Tibial nerve (tissue), 4 donors: ENCODE measurements around the gene HK3. TPM values are rescaled to one million over a fixed set of nuclear protein-coding genes. Genes with fewer than 3 reads are reported as not detected.

Experiments
- DNase-seq, 2 donors: peaks; one replicate each; pipeline ENCODE4 v3.0.0-alpha.2; 2019; ENCODE audit warnings: low spot score in 2 of 2
- H3K27ac ChIP-seq, 4 donors: fragments of 200-600 bp; sonication (generic) in 3 of 4; one replicate each; pipeline ENCODE4 v1.5.1; 2017 to 2019; ENCODE audit warnings: mild to moderate bottlenecking in 1 of 4
- H3K27me3 ChIP-seq, 2 donors: fragments of 200-600 bp; sonication (generic) in 1 of 2; one replicate each; pipeline versions ENCODE4 v1.5.1 to v1.6.0; 2017 to 2019
- H3K36me3 ChIP-seq, 3 donors: fragments of 200-600 bp; sonication (generic); one replicate each; pipeline ENCODE4 v1.5.1; 2018 to 2019
- H3K4me1 ChIP-seq, 4 donors: fragments of 200-600 bp; sonication (generic) in 3 of 4; one replicate each; pipeline ENCODE4 v1.5.1; 2017 to 2019
- H3K4me3 ChIP-seq, 4 donors: fragments of 200-600 bp; sonication (generic) in 3 of 4; one replicate each; pipeline ENCODE4 v1.5.1; 2017 to 2019; ENCODE audit warnings: mild to moderate bottlenecking in 1 of 4, moderate library complexity in 1 of 4
- H3K9me3 ChIP-seq, 4 donors: fragments of 200-600 bp; sonication (generic) in 3 of 4; one replicate each; pipeline ENCODE4 v1.5.1; 2017 to 2019
- CTCF ChIP-seq, 5 experiments: fragments of 200-600 bp in 3 of 5; fragments of 450-650 bp in 2 of 5; sonication (generic) in 3 of 5; IDR thresholded peaks; one replicate each; pipeline ENCODE4 v1.5.1; 2016 to 2019; ENCODE audit warnings: antibody characterized with exemption in 5 of 5, mild to moderate bottlenecking in 3 of 5, moderate library complexity in 2 of 5
- EP300 ChIP-seq, 2 donors: sonication (generic); formaldehyde crosslinking; IDR thresholded peaks; one replicate each; pipeline ENCODE4 v1.6.1; 2017; ENCODE audit warnings: antibody characterized with exemption in 2 of 2, mild to moderate bottlenecking in 1 of 2
- POLR2A ChIP-seq, 2 donors: fragments of 450-650 bp; IDR thresholded peaks; one replicate each; pipeline ENCODE4 v1.6.1; 2017; ENCODE audit warnings: antibody characterized with exemption in 2 of 2, mild to moderate bottlenecking in 2 of 2, moderate library complexity in 2 of 2
- WGBS, 2 donors: methylation state at CpG; one replicate each; pipeline ENCODE4 v1.1.5; 2018; 5-methylcytosine and 5-hydroxymethylcytosine counted together
- total RNA-seq, 4 donors: library from RNA; depleted of rRNA; stranded (reverse); fragments of >200 nt; gene quantifications; one replicate each; pipeline ENCODE4 v1.1.0, GENCODE V29; 2016

HK3 gene
- total RNA-seq, 4 donors from 2014 or later = 6.7 to 24.0 (median 15.0) TPM

GRCh38 chr5:176888016-176888864 is 10.9 kb downstream of the HK3 start:
- Histone ChIP-seq H3K36me3 (no peaks in the 10 kb centered on the region), H3K4me1 (no peaks in the 10 kb centered on the region), H3K9me3 (no peaks in the 10 kb centered on the region), H3K27ac (no peak overlapping the region), H3K27me3 (no peaks in the 10 kb centered on the region), H3K4me3 (no peak overlapping the region)
- no peak for TF ChIP-seq CTCF (IDR thresholded peaks at IDR 0.05)
- TF ChIP-seq POLR2A (IDR thresholded peaks at IDR 0.05) = no peak
- TF ChIP-seq EP300 (IDR thresholded peaks at IDR 0.05) = no peak
- DNase-seq = no peak
- 87% methylated on average over 27 of the region's 27 CpGs for WGBS, 2 donors

- Histone ChIP-seq H3K36me3 (no peaks in the 10 kb centered on the region), H3K27ac (no peak overlapping the region), H3K4me3 (no peak overlapping the region), H3K9me3 (no peaks in the 10 kb centered on the region), H3K4me1 (no peaks in the 10 kb centered on the region), H3K27me3 (no peaks in the 10 kb centered on the region)
- 86 to 87% methylated on average over 27 to 28 of the region's 28 CpGs for WGBS, 2 donors
- no peak for TF ChIP-seq EP300 (IDR thresholded peaks at IDR 0.05)
- no peak for TF ChIP-seq POLR2A (IDR thresholded peaks at IDR 0.05)
- TF ChIP-seq CTCF (IDR thresholded peaks at IDR 0.05) = no peak
- no peak for DNase-seq
Observed at GRCh38 chr5:176887252-176887849, 11.8 kb downstream of the HK3 start.

GRCh38 chr5:176886336-176887251 is 12.6 kb downstream of the HK3 start:
- 86 to 89% methylated on average over 11 to 13 of the region's 13 CpGs for WGBS, 2 donors
- TF ChIP-seq EP300 (IDR thresholded peaks at IDR 0.05) (no peak), CTCF (IDR thresholded peaks at IDR 0.05) (no peak), POLR2A (IDR thresholded peaks at IDR 0.05) (no peak)

GRCh38 chr5:176884571-176884890 is 14.6 kb downstream of the HK3 start:
- WGBS, 2 donors = 40 to 49% methylated on average over 4 of the region's 4 CpGs
- H3K27ac ChIP-seq = no peak overlapping the region
- TF ChIP-seq POLR2A (IDR thresholded peaks at IDR 0.05) (no peak), EP300 (IDR thresholded peaks at IDR 0.05) (no peak), CTCF (IDR thresholded peaks at IDR 0.05) (no peak)
- no peak for DNase-seq
- H3K27me3 ChIP-seq = no peaks in the 10 kb centered on the region
- no peaks in the 10 kb centered on the region for H3K9me3 ChIP-seq
- H3K4me1 ChIP-seq = no peaks in the 10 kb centered on the region
- H3K36me3 ChIP-seq = peaks cover 0 to 9% (median 0%) of the 10 kb centered on the region in 3 donors
- no peak overlapping the region for H3K4me3 ChIP-seq

More at GRCh38 chr5:176886336-176887251, 12.6 kb downstream of the HK3 start:
- no peaks in the 10 kb centered on the region for H3K4me1 ChIP-seq
- H3K9me3 ChIP-seq = no peaks in the 10 kb centered on the region
- H3K4me3 ChIP-seq = no peak overlapping the region
- no peak overlapping the region for H3K27ac ChIP-seq
- H3K36me3 ChIP-seq = peaks cover 0 to 3% (median 0%) of the 10 kb centered on the region in 3 donors
- no peak for DNase-seq
- H3K27me3 ChIP-seq = no peaks in the 10 kb centered on the region
